ENCODE results near the gene SS18. TPM values are rescaled to one million over a fixed set of nuclear protein-coding genes. Genes with fewer than 3 reads are reported as not detected.

SS18 gene
- total RNA-seq, 1 experiment from 2014 or later = 108 TPM

GRCh38 chr18:26003817-26004216 lies 86.6 kb downstream of the SS18 start:
- no peak for DNase-seq (ENCODE audit: low read depth)

GRCh38 chr18:26003356-26003755 lies 87.1 kb downstream of the SS18 start:
- peak; percentile 12 for DNase-seq (ENCODE audit: low read depth)

GRCh38 chr18:26002375-26002910 lies 88.0 kb downstream of the SS18 start:
- no peak for DNase-seq (ENCODE audit: low read depth)

- peak; percentile 23 for DNase-seq (ENCODE audit: low read depth)
Observed at GRCh38 chr18:25998461-25998860, 92.0 kb downstream of the SS18 start.

GRCh38 chr18:25992566-25992965 lies 97.8 kb downstream of the SS18 start:
- no peak for DNase-seq (ENCODE audit: low read depth)

- DNase-seq (ENCODE audit: low read depth) = no peak
Observed at GRCh38 chr18:25990473-25990872, 99.9 kb downstream of the SS18 start.

GRCh38 chr18:25985707-25986394 lies 104.6 kb downstream of the SS18 start:
- no peak for DNase-seq (ENCODE audit: low read depth)

GRCh38 chr18:25983730-25984129 lies 106.7 kb downstream of the SS18 start:
- no peak for DNase-seq (ENCODE audit: low read depth)

GRCh38 chr18:25982961-25983360 lies 107.5 kb downstream of the SS18 start:
- no peak for DNase-seq (ENCODE audit: low read depth)

GRCh38 chr18:25982153-25982552 lies 108.3 kb downstream of the SS18 start:
- no peak for DNase-seq (ENCODE audit: low read depth)

- no peak for DNase-seq (ENCODE audit: low read depth)
Observed at GRCh38 chr18:25979369-25980040, 110.9 kb downstream of the SS18 start.

- DNase-seq (ENCODE audit: low read depth) = no peak
Observed at GRCh38 chr18:25976554-25976953, 113.9 kb downstream of the SS18 start.

- DNase-seq (ENCODE audit: low read depth) = no peak
Observed at GRCh38 chr18:25974630-25975077, 115.8 kb downstream of the SS18 start.

Other genes with a start within 250 kb of the SS18 start
- not detected in 2 replicates for gene PSMA8, start 43.3 kb upstream of the SS18 start, total RNA-seq (2014; rRNA removed; shearing (Covaris generic))
- 4.7 and 4.8 TPM in 2 replicates for gene TAF4B, start 135.8 kb upstream of the SS18 start, total RNA-seq (2014; rRNA removed; shearing (Covaris generic))

Data from HT1080 (cell line).